Skeletal muscle cell (primary cell): ENCODE data around the gene PPT1.

Experiments used
- DNase-seq: peaks from one replicate; pipeline ENCODE4 v3.0.0-alpha.2; 2010; ENCODE audit warnings: low read depth
- H3K4me3 ChIP-seq: 2 replicates; pipeline ENCODE4 v1.5.1; 2011; ENCODE audit warnings: low read depth, mild to moderate bottlenecking, control low read depth, low read length, moderate library complexity

Gene PPT1

GRCh38 chr1:40096977-40097782, at the start of gene PPT1:
PPT1 (minus strand) TSS chr1:40097252; CDS start chr1:40097238, 14 bp downstream.
- peak within 1 kb of the TSS; percentile 72 for H3K4me3 ChIP-seq
- no peak for DNase-seq

GRCh38 chr1:40143891-40144575, 47.0 kb upstream of the PPT1 start:
- no peak overlapping the region for H3K4me3 ChIP-seq
- DNase-seq, result no peak

- H3K4me3 ChIP-seq, result no peak overlapping the region
- DNase-seq, result no peak
Observed at GRCh38 chr1:40141878-40142535, 45.0 kb upstream of the PPT1 start.

- DNase-seq, result no peak
- H3K4me3 ChIP-seq, result no peak overlapping the region
Observed at GRCh38 chr1:40140211-40140973, 43.3 kb upstream of the PPT1 start.

GRCh38 chr1:40133839-40134238, 36.8 kb upstream of the PPT1 start:
- no peak overlapping the region for H3K4me3 ChIP-seq
- DNase-seq, result no peak

GRCh38 chr1:40133312-40133665, 36.2 kb upstream of the PPT1 start:
- peak overlapping the region; percentile 40 for H3K4me3 ChIP-seq
- DNase-seq, result no peak

GRCh38 chr1:40132383-40133311, 35.6 kb upstream of the PPT1 start:
- no peak for DNase-seq
- peak overlapping the region; percentile 40 for H3K4me3 ChIP-seq

- no peak overlapping the region for H3K4me3 ChIP-seq
- no peak for DNase-seq
Observed at GRCh38 chr1:40130892-40131291, 33.8 kb upstream of the PPT1 start.

GRCh38 chr1:40122855-40123254, 25.8 kb upstream of the PPT1 start:
- no peak for DNase-seq
- no peak overlapping the region for H3K4me3 ChIP-seq

- H3K4me3 ChIP-seq, result no peak overlapping the region
- DNase-seq, result no peak
Observed at GRCh38 chr1:40120128-40120527, 23.1 kb upstream of the PPT1 start.

- no peak overlapping the region for H3K4me3 ChIP-seq
- no peak for DNase-seq
Observed at GRCh38 chr1:40114400-40114799, 17.3 kb upstream of the PPT1 start.

GRCh38 chr1:40110389-40110788, 13.3 kb upstream of the PPT1 start:
- H3K4me3 ChIP-seq, result no peak overlapping the region

GRCh38 chr1:40107290-40107959, 10.4 kb upstream of the PPT1 start:
- no peak overlapping the region for H3K4me3 ChIP-seq
- no peak for DNase-seq

More at GRCh38 chr1:40110389-40110788, 13.3 kb upstream of the PPT1 start:
- DNase-seq, result no peak

GRCh38 chr1:40105028-40105427, 8.0 kb upstream of the PPT1 start:
- H3K4me3 ChIP-seq, result no peak overlapping the region
- DNase-seq, result no peak

- H3K4me3 ChIP-seq, result no peak overlapping the region
- DNase-seq, result no peak
Observed at GRCh38 chr1:40102896-40103295, 5.8 kb upstream of the PPT1 start.

- no peak overlapping the region for H3K4me3 ChIP-seq
- DNase-seq, result no peak
Observed at GRCh38 chr1:40102038-40102437, 5.0 kb upstream of the PPT1 start.

GRCh38 chr1:40096646-40096976, 441 bp downstream of the PPT1 start:
- no peak for DNase-seq
- peak overlapping the region; percentile 72 for H3K4me3 ChIP-seq

GRCh38 chr1:40095806-40096205, 1.2 kb downstream of the PPT1 start:
- H3K4me3 ChIP-seq, result no peak overlapping the region
- DNase-seq, result no peak
